ENCODE results near the gene SFN. TPM values are rescaled to one million over a fixed set of nuclear protein-coding genes. Genes with fewer than 3 reads are reported as not detected.

The SFN gene
- total RNA-seq, 1 experiment from 2014 or later = 14.3 TPM

Other genes with a start within 250 kb of the SFN start
- gene ARID1A, start 167.1 kb upstream of the SFN start, total RNA-seq (2021) = 98.0 to 105 TPM (median 103 TPM) in 3 replicates
- gene PIGV, start 75.2 kb upstream of the SFN start, total RNA-seq (2021) = 13.1 to 15.0 TPM (median 13.7 TPM) in 3 replicates
- gene ZDHHC18, start 36.5 kb upstream of the SFN start, total RNA-seq (2021) = 26.5 to 29.8 TPM (median 28.7 TPM) in 3 replicates
- gene GPN2, start 27.1 kb downstream of the SFN start, total RNA-seq (2021) = 31.7 to 38.5 TPM (median 34.2 TPM) in 3 replicates
- 16.1 to 19.2 TPM (median 16.3 TPM) in 3 replicates for gene GPATCH3, start 37.3 kb downstream of the SFN start, total RNA-seq (2021)
- gene NR0B2, start 50.8 kb downstream of the SFN start, total RNA-seq (2021) = not detected in 3 replicates
- 101 to 118 TPM (median 108 TPM) in 3 replicates for gene NUDC, start 58.6 kb downstream of the SFN start, total RNA-seq (2021)
- gene KDF1, start 97.3 kb downstream of the SFN start, total RNA-seq (2021) = 18.9 to 19.8 TPM (median 19.0 TPM) in 3 replicates
- gene TRNP1, start 130.5 kb downstream of the SFN start, total RNA-seq (2021) = 37.6 to 51.4 TPM (median 49.4 TPM) in 3 replicates
- 104 to 124 TPM (median 119 TPM) in 3 replicates for gene TENT5B, start 149.7 kb downstream of the SFN start, total RNA-seq (2021)

Data from WTC11 (cell line).